ENCODE data around the gene C15orf61.

Gene C15orf61

DNA sequence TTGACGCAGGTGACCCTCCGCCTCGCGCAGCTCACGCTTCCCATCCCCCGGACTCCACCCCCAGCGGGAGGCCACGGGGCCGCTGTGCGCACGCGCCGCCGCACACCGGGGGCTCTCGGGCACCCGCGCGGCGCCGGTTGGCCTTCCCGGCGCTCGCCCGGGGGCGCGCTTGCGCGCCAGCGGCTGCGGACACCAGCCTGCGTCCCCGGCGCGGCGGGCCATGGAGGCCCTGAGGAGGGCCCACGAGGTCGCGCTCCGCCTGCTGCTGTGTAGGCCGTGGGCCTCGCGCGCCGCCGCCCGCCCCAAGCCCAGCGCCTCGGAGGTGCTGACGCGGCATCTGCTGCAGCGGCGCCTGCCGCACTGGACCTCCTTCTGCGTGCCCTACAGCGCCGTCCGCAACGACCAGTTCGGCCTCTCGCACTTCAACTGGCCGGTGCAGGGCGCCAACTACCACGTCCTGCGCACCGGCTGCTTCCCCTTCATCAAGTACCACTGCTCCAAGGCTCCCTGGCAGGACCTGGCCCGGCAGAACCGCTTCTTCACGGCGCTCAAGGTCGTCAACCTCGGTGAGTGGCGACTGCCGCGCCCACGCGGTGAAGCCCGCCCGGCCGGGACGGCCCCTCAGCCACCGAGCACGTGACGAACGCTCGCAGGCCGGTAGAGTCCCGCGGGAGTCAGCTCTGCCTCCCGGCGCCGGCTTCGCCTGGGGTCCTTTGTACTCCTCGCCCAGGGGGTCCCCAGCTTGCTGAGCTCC lies at the start of gene C15orf61:
TSS of gene C15orf61 (plus strand) at position 103 of the 754 bp plus-strand sequence. CDS start at position 221, 118 bp downstream.
- peak; percentile 99 for DNase-seq (ENCODE audit: low spot score)

DNA sequence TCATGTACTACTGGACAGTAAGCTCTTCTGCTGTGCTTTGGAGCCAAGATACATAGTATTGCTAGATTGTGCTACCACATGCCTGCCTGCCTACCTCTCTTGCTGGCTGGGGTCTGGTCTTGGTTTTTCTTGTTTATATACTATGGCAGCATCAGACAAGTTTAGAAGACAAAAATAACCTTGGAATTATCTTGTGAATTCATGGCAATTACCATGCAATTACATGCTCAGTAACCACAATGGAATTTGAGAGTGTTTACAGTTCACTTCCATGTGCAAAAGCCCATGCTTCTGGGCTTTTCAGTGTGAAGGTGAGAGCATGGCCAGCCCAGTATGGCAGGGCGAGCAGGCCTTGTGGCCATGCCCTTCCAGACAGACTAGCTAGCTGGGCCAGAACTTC lies 48.0 kb upstream of the C15orf61 start:
- DNase-seq (ENCODE audit: low spot score) = no peak

DNA sequence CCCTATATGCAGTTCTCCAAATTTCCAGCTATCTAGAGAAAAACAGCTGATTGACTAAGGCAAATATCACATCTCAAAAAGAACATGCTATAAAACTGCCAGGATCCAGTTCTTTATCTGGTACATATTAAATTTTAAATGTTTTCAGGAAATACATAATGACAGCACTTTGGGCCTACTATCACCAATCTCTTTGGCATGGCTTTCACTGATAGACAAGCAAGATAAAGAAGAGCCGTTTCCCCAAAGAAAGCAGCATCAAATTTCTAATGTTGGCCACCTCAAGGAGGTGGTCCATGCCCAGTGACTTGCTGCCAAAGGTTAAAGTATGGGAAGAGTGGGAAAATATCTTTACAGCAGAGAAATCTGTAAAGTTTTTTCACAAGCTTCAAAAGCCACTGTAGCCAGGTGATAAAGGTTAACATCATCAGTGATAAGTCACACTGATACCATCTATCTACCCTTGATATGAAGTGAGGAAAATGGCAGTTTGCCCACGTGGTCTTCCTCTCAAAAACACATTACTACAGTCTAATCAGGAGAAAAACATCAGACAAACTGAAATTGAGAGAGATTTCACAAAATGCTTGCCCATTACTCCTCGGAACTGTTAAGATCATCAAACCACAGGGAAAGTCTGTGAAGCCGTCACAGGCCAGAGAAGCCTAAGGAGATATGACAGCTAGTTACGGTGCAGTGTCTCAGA lies 46.4 kb upstream of the C15orf61 start:
- no peak for DNase-seq (ENCODE audit: low spot score)

DNA sequence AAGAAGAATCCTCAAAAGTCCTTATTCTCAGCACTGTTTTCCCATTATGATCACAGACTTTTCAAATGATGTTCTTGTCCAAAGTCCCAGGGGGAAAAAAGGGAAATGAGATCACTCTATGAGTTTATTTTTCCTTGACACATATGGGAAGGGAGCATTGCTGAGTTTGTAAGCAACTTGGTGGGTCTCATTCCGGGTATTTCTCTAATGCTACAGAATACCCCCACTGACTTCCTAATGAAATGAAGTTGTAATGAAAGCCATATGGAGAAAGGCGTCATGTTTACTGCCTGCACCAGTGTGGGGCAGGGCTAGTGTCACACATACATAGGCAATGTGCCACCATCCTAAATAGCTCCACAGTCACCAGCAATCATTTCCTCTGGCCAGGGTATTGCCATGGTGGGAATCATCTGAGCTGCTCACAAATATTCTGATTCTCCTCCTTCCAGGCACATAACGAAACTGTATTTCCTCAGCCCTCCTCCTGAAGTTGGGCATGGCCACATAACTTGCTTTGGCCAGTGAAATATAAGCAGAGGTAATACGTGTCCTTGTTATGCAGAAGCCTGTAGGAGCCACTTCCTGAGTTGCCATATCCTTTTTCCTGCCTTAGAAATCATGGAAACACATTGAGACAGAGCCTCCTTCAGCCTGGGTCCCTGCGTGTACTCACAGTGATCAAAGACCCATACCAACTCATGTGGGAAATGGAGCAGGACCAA lies 41.0 kb upstream of the C15orf61 start:
- no peak for DNase-seq (ENCODE audit: low spot score)

DNA sequence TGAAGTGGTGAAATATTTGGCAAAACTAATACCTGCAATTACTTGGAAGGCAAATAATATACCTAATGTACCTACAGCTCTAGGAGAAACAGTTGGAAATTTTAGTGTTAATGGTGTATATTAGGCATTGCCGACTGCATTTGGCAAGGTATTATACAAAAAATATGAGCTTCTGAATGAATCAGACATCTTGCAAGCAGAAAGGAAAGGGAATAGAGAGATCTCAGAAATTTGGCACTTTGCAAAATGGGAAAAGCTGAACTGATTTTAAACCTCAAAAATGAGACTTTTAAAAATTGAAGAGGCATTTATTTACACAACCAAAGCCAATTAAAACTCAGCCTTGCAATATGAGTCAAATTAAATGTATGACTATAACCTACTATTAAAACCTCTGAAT lies 40.2 kb upstream of the C15orf61 start:
- no peak for DNase-seq (ENCODE audit: low spot score)

DNA sequence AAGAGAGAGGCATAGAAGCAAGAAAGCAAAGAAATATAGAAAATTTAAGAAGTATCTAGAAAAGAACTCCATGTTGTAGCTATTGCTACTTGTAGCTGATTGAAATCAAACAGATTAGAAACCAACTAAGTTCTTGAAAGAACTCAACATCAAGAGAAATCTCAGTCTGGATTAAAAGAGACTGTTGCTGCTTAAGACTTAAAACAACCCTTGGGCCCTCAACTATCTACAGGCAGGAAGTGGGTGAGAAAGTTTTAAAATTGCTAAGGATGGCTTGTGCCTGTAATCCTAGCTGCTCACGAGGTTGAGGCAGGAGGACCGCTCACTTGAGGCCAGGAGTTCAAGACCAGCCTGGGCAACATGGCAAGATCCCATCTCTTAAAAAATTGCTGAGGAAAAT lies 39.3 kb upstream of the C15orf61 start:
- DNase-seq (ENCODE audit: low spot score) = no peak

DNA sequence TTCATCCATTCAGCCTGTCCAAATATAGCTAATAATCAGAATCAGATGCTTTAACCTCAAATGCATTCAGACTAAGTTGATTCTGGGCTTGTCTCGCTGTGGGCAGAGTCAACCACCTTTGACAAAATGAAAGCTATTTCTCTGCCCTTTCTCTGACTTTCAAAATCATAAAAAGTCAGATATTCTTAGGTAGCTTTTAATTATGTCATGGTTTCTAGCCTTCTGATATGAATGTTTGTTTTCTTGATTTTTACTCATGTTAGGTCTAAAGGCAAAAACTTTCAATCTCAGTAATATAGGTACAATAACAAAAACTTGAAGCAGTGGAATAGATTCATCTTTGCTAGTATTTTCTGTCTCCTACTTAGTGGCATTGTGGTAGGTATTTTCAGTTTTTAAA lies 25.3 kb upstream of the C15orf61 start:
- no peak for DNase-seq (ENCODE audit: low spot score)

DNA sequence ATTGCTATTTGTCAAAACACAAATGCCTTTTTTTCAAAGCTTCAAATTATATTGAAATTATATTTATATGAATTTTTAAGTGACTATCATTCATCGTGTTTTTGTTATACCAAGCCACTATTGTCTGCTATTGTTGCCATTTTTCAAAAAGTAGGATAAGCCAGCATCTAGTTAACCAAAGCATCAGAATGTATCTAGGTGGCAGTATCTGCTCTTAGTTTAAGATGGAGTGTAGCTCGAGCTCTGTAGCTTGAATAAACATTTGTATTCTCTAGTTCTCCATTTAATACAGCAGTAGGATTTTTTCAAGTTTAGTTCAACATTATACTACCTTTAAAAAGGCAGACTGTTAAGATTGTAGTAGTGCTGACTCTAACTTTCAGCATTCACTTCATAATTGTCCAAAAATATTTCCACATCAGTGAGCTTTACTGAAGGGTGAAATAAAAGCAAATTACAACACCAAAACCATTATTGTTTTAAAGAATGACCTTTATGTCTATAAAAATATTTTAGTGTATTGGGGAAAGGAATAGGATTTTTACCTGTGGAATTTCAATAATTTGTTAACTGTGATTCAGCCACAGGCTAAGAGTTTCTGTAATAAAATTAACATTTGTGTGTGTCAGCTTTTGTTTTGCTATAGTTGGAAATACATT lies 19.6 kb upstream of the C15orf61 start:
- no peak for DNase-seq (ENCODE audit: low spot score)

DNA sequence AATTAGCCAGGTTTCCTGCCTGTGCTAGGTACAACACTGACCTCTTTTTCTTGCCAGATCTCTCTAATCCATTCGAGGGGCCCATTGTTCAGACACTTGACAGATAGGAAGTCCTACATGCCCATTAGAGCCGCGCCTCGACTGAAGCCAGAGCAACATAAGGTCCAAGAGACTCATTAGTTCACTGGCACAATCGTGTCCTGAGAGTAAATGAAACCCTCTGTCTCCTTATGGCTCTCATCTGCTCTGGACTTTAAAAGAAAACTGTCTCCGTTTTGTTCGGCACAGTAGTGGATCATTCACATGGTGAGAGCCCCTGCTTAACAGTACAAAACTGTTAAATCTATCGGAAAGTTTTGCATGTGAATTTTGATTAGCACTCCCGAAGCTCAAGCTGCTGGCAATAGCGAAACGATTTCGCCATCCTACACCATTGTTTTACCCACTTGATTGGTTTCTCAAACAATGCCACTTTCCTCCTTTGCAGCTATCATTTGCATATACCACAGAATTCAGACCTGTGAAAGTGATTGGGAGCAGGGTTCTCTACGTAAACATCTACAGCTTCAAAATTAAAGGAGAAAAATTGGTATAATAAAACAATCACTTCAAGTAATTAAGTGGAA lies 19.0 kb upstream of the C15orf61 start:
- DNase-seq (ENCODE audit: low spot score) = no peak

DNA sequence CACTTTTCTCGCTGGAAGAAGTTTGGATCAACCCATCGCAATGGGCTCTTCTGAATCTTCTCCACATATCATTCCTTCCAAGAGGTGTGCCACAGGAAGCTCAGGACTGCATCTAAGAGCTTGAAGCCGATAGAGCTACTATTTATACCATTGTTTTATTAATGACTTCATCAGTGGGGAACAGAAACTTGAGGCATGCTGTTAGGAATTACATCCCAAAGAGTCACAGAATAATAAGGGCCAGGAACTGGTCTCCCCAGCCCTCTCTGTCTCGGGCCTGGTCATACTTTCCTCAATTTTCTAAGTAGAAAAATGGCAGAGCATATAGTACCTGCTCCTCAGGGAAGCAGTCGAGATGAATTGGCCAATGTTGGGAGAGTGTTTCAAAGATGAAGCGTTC lies 16.9 kb upstream of the C15orf61 start:
- no peak for DNase-seq (ENCODE audit: low spot score)

DNA sequence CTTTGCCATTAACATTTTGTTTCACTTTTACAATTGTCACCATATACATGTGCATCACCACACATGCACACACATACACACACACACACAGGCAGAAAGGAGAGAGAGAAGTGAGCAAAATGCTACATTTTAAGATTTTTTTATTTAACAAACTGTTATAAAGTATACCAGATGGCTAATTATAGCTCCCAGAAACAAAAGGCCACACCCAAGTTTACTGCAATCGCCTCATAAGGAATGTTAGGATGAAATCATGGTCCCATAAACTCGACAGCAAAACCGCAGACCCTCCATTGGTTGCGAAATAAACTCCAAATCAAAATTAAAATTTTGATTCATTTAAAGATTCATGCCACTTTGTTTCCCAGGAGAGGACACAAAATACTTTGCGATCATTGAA lies 16.1 kb upstream of the C15orf61 start:
- DNase-seq (ENCODE audit: low spot score) = no peak

DNA sequence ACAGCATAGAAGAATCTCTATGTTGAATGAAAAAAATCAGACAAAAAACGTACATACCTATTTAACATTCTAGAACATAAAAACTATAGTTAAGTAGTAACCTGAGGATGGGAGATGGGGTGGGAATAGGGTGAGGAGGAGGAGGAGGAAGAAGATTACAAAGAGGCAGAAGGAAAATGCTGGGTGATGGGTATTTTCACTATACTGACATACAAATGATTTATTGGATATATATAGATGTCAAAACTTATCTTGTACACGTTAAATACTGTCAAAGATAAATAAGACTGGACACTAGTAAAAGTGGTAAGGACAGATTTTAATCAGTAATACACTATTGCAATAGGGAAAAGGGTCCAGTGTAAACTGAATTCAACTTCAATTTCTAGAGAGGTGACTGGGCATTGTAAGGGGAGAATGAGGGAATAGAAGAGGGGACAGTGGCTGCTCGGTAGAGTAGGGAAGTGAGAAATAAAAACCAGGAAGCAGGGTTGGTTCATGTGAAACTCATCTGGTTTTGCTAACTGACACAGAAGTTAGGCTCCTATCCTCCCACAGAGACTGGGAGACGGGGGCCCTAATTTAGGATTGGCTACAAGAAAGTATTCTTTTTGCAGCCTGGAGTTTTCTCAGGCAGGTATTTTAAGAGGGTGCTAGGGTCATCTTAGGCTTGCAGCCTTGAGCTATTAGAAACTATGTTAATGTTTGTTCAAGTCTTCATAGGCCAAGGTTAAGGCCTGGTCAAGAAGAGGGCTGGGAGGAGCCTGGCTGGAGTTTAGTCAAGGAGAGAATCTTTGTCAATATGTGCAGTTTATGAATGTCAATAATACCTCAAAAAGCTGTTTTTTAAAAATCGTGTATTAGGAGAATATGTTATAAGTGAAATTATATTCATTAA lies 15.0 kb upstream of the C15orf61 start:
- no peak for DNase-seq (ENCODE audit: low spot score)

DNA sequence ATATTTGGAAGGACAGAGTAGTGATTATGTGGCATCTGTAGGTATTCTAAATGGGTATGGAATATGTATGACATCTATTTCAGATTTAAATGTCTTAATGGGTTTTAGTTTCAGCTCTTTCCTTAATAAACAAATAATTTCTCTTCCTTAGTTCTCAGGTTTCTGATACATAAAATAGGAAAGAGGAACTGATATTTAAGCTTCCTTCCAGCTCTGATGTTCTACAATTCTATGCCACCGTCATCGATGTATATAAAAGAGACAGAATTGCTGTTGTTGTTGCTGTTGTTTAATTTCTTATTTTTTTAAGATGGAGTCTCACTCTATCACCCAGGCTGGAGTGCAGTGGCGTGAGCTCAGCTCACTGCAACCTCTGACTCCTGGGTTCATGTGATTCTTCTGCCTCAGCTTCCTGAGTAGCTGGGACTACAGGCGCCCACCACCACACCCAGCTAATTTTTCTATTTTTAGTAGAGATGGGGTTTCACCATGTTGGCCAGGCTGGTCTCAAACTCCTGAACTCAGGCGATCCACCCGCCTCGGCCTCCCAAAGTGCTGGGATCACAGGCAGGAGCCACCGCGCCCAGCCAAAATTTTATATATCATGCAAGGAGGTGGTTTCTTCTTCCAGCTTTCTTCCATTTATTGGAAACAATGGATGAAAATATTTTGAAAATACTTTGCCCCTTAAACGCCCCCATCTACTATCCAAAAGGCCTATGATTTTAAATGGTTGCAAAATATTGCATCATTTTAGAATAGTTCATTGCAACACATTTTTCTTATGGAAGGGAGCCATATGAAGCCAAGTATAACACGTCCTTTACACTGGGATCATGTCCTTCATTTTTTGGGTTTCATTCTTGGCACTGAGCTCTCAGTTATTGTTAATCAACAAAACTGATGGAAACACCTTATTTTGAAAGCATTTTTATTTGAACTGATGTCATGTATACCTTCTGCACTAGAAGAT lies 13.9 kb upstream of the C15orf61 start:
- no peak for DNase-seq (ENCODE audit: low spot score)

DNA sequence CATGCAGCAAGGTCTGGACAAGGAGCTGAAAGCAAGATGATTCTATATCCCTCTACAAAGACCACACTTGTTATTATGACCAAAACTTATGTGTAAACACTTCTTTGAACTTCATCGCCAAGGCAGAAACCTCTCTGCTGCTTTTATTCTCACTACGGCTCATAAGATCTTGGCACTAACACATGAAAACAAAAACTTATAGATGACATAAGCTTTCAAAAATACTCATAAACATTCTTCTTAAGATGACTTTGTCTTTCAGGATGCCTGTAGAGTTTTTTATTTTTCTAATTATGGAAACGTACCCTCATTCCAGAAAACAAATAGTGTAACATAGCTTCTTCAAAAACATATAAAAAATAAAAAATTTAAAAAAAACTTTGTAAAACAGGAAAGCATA lies 12.5 kb upstream of the C15orf61 start:
- DNase-seq (ENCODE audit: low spot score) = no peak

DNA sequence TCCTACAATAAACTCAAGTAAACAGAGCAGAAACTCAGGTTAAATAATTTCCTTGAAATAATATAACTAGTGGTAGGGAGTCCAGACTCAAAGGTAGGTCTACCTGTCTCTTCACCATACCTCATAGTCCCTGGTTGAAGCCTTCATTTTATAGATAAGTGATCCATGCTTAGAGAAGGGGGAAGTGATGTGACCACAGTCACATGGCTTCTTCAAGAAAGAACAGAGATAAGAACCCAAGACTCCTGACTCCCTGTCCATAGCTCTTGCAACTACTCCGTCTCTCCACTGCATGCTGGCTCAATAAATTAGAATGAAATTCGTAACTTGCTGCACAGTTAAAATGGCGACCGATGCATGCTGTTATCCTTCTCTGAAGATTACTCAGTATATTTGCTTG lies 11.0 kb upstream of the C15orf61 start:
- no peak for DNase-seq (ENCODE audit: low spot score)

DNA sequence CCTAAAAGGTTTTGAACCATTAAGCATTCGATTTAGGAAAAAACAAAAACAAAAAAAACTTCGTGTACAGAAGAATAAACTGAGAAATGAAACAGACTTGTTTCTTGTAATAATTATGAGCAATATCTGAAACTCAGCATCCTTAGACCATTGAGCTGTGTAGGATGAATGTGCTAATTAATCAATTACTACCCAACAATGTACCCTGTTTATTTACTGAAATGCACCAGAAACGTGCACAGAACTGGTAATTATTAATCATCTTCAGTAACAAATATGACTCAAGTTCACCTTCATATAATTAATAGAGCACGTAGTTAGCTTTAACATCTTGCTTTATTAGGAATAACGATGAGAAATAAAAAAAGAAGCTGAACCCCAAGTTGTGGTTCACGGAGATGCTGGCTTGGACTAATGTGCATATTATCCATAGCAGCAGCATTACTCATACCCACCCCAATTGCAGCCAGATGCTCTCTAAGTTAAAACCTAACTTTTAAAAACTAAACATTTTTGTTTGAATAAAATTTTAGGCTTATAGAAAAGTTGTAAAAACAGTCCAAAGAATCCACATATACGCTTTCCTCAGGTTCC lies 10.2 kb upstream of the C15orf61 start:
- no peak for DNase-seq (ENCODE audit: low spot score)

DNA sequence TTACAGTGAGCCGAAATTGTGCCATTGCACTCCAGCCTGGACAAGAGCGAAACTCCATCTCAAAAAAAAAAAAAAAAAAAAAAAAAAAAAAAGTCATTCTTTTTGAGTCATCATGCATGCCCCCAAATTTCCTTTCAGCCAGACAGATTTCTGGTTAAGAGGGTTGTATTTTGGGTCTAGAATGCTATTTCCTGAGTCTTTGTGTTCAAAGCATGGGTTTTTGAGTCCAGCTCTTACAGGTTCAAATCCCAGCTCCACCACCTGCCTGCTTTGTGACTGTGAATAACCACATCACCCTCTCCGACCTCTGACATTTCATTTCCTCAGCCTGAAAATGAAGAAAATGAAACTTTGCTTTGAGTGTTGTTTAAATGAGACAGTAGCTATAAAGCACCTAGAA lies 9.3 kb upstream of the C15orf61 start:
- DNase-seq (ENCODE audit: low spot score) = no peak

DNA sequence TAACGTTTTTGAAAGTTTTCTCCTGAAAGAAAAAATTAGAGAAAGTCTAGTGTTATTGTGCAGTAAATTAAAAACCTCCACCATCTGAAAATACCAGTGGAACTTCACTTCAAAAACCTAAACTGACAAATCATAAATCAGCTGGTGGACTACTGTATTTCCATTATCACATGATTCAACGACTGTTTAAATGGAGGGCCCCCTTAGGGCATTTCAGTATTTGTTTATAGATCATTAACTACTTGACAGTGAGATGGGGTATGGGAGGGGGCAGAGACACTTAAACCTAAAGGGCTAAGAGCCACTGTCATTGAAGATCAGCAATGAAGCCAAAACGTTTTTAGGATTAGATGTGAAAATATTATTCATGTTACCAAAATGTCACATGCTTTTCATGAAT lies 8.8 kb upstream of the C15orf61 start:
- no peak for DNase-seq (ENCODE audit: low spot score)

DNA sequence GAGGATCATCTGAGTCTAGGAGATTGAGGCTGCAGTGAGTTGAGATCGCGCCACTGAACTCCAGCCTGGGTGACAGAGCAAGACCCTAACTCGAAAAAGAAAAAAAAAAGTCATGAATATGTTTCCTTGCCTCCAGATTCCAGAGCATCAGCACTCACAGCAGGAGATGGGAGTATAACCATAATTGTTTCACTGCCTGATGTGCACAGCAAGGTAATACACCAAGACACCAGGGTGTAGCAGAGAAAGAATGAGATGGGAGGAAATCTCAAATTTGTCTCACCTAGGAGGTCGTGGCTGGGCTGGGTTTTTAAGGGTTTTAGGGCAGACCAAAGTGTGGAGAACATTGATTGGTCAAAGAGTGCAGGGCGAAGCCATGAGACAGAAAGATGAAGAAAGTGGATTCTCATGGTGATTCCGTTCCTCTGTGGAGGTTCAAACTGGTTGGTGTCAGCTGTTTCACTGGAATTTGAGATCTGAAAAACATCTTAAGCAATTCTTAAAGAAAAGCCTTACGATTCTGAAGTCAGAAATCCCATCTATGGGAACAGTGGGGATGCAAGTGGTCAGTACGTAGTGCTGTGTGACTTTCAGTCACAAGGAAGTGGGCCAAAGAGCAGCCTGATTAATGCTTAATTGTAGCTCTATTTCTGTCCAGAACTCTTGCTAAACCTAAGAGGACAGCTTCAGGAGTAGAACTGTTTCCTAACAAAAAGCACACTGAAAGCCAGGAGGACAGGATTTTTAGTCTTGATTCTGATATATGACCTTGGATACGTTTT lies 7.8 kb upstream of the C15orf61 start:
- no peak for DNase-seq (ENCODE audit: low spot score)

All from D341Med (cell line).